GM18873 (cell line): ENCODE measurements around the gene HPCAL1.
A peak's percentile ranks its signal among the peaks of the same experiment; 100 is the strongest.

Source experiments
- ATAC-seq: cut with Tn5 transposase; IDR thresholded peaks from one replicate; pipeline ENCODE4 v1.9.1; 2021; ENCODE audit warnings: mild to moderate bottlenecking, moderate library complexity, moderate number of reproducible peaks; ENCODE audit not compliant: unreplicated experiment, low FRiP score

The HPCAL1 gene

DNA sequence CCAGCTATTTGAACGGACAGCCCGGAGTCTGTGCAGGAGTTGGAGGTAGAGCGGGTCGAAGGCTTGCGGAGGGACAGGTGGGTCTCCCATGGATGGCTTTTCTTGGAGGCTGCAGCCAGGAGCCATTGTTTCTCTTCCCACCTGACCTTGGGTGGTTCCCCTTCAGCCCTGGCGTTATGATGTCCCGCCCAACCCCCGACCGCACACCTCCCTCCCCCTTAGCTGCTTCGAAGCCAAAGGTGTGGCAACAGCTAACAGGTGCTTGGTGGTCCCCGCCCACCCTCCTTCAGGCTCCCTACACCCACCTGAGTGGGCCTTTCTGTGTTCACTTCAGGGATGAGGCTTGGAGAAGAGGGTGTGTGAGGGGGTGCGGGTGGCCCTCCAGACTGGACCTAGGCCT is 62.7 kb downstream of the HPCAL1 start:
- no peak for ATAC-seq

GRCh38 chr2:10366601-10367270 is 64.0 kb downstream of the HPCAL1 start:
- no peak for ATAC-seq

DNA sequence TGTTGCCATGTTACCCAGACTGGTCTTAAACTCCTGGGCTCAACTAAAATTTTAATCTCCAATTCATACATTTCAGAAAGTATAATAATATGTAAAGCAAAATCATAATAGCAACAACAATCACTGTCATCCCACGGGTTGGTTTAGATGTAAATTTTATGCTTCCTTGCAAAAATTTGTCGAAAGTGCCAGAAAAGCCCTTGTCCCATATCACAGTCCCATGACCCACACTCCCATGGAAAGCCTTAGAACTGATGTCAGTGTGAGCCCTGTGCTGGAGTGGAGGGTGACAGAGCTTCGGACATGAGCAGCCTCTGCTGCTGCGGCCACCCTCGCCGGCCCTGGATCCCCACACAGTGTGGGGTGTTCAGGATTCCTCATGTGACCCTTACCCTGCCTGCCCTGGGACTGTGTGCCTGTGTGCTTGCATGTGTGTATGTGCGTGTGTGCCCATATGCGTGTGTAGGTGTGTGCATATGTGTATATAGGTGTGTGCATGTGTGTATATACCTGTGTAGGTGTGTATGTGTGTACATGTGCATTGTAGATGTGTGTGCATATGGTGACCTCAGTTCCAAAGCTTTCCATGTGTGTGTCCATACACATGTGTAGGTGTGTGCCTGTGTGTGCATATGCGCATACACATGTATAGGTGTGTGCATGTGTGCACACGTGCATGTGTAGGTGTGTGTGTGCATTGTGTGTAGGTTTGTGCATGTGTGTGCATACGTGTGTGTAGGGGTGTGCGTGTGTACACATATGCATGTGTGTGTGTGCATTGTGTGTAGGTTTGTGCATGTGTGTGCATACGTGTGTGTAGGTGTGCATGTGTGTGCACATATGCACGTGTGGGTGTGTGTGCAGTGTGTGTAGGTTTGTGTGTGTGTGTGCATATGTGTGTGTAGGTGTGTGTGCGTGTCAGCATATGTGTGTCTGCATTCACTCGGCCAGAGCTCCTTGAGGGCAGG is 65.1 kb downstream of the HPCAL1 start:
- ATAC-seq: no peak

DNA sequence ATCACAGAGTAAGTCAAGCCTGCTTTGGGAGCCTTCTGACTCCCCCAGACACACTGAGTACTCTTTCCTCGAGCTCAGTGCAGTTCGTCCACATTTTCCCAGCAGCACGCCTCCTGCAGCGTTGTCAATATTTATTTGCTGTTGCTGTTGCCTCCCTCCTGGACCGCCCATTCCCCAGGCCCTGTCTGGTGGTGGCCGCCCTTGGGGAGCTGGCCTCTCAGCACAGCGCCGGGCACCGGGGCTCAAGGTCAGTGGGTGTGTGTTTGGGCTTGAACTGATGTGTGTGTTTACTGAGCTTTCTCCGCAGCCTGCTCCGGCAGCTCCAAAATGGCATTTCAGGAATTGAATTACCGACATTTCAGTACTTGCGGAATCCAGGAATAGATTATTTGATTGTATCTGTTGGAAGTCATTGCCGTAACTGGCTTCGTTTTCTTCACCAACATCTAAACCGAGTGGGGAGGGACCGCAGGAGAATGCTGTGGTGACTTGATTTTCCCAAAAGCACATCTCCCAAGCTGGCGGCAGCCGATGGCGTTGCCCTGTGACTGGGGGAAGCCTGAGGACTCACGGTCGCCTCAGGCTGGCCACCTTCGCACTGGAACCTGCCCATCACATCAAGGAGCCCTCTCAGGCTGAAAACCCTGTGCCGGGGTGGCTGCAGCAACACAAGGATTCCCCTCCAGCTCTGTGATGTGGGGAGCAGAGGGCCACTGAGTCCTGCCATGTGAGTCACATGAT is 66.0 kb downstream of the HPCAL1 start:
- ATAC-seq: no peak

DNA sequence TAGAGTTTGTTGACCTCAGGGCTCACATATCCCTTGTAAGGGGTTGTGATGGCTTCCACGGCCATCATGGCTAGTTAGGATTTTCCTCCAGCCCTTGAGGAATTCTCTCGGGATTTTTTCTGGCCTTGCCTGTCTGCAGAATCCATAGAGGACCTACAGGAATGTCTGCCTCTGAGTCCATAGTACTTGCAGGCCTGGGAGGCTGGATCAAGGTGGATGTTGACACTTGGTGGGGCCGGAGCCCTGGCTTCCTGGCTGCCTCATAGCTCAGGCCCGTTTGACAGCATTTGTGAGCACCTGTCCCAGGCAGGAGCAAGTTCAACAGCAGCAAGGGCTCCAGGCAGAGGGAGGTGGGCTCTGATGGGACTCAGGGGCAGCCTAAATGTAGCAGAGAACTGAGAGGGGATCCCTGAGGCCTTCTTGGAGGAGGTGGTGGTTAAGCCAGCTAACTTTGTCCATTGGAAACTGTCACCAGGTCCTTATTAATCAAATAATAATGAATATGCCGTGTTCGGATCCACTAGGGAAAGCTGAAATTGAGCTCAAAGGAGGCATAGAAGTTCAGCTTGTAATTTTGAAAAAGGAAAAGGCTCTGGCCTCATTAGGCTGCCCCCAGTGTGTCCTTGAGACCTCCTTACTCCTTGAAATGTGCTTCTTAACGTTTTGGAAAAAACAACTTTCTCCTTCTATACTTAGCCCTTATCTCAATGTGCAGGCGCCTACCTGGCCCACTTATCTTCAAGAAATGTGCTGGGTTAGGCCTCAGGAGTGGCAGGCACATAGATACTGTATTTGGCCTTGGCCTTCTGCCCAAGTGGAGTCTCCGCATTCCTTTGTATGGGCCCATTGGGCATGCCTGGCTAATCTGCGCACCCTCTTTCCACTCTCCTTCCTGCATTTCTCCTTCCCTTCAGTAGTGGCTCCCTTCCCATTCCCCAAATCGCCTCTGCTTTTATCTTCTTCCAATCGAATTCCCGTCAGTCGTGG is 66.9 kb downstream of the HPCAL1 start:
- ATAC-seq: no peak

DNA sequence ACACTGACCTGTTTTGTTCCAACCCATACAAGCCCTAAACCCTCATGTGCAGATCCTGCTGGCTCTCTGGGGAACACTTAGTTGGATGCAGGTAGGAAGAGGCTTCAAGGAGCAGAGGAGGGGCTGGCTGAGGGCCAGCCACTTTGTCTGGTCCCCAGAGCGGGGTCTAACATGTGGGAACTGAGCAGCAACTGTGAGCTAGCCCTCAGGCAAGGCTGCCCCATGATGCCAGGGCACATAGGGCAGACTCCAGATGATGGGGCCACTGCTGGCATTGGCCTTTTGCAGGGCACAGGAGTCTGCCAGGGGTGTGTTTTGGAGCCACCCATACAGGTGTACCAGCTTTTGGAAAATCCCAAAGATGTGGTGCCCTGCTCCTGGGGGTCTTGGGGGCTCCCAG is 67.7 kb downstream of the HPCAL1 start:
- no peak for ATAC-seq

DNA sequence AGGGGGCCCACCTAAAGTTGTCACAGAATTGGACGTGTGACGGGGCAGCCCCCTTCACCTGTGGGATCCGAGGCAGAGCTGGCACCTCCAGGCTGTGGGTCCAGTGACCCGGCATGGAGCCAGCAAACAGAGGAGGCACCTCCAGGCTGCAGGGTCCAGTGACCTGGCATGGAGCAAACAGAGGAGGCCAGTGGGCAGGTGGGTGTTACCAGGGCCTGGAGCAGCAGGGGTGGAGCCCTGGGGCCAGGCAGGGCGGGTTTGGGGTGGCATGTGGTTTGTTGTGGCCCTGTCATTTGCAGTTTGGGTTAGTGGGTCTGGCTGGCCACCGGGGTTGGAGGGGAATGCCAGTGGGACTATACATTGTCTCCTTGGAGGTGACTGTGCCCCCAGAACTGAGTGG is 68.2 kb downstream of the HPCAL1 start:
- no peak for ATAC-seq

GRCh38 chr2:10371441-10372196 is 68.9 kb downstream of the HPCAL1 start:
- ATAC-seq: no peak

GRCh38 chr2:10372203-10372861 is 69.6 kb downstream of the HPCAL1 start:
- ATAC-seq: no peak

DNA sequence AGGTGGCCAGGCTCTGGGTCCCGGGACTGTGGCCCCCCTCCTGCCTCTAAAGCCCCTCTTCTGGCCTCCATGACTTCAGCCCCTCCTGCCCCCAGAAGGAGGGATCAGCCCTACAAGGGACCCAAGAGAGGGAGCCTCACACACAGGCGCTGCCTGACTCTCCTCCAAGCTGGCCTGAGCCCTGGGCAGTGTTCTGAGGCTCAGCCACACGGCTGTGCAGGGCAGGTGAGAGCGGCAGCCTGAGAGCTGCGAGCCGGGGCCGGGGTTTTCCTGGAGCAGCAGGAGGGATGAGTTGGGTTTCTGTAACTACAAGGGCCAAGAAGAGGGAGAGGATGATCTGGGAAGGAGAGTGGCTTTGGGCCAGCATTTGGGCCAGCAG is 70.1 kb downstream of the HPCAL1 start:
- ATAC-seq: no peak

- no peak for ATAC-seq
Measured at GRCh38 chr2:10373931-10374330, 71.2 kb downstream of the HPCAL1 start.

GRCh38 chr2:10374362-10374943 is 71.7 kb downstream of the HPCAL1 start:
- ATAC-seq: no peak

DNA sequence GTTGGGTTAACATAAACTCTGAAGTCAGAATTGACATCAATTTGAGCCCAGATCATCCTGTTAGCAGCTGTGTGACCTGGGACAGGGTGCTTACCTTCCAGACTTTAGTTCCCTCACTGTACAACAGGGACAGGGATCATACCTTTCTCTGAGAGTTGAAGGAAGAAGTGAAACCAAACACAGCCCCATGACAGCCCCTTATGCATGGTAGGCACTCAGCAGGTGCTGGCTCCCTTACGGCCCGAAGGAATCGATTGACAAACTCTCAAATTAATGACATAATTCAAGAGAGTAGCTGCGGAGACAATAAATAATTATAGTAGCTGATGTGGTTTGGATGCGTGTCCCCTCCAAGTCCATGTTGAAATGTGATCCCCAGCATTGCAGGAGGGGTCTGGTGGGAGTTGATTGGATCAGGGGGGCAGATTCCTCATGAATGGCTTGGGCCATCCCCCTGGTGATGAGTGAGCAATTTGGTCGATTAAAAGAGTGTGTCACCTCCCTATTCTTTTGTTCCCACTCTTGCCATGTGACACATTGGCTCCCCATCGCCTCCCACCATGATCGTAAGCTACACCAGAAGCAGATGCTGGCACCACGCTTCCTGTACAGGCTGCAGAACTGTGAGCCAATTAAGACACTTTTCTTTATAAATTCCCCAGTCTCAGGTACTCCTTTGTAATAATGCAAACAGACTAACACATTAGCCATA is 73.0 kb downstream of the HPCAL1 start:
- ATAC-seq: no peak

DNA sequence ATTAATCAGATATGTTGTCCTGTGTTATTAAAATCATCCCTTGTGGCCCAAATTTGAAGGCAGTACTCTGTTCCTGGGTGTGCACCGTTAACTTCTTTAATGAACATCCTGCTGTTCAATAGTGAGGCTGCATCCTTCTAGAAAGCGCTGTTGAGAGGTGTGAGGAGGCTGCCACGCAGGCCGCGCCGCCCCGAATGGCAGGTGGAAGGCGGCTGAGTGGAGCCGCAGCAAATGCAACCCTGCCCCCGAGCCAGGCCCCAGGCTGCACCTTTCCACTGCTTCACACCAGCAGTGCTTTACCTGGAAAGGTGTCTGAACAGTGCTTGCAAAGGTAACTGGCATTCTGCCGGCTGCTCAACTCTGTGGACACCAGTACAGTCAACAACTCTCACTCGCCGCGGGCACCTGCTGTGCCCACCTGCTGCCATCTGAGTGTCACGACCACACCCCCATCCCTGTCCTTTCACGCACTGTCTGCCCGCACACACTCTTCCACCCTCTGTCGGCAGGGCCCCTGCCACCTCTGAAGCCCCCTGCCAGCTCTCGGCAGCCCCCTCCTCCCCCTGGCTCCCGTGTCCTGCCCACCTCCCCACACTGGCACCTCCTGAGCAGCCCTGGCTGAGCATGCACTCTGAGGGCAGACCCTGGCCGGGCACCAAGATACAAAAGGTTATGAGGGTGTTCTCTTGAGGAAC is 74.5 kb downstream of the HPCAL1 start:
- no peak for ATAC-seq

- no peak for ATAC-seq
Measured at GRCh38 chr2:10377747-10378085, 75.0 kb downstream of the HPCAL1 start.

GRCh38 chr2:10378189-10378588 is 75.5 kb downstream of the HPCAL1 start:
- peak; percentile 76 for ATAC-seq
